Dermis blood vessel endothelial cell (primary cell): Measurements from ENCODE around the gene HSD11B1L. TPM values are rescaled to one million over a fixed set of nuclear protein-coding genes. Genes with fewer than 3 reads are reported as not detected.
"Not testable (repeated sequence)": the region's sequence is repeated elsewhere in the genome, so short reads cannot be mapped to it uniquely, and the experiment has no call there.

Experiments
- DNase-seq: peaks from one replicate; pipeline ENCODE4 v3.0.0; 2010
- total RNA-seq: library from RNA; depleted of rRNA; stranded (reverse); fragments of >200 nt; gene quantifications from 2 replicates; pipeline ENCODE4 v1.2.3, GENCODE V29; 2014

The HSD11B1L gene
- total RNA-seq, 1 donor from 2014 or later, result 9.7 TPM

- DNase-seq, result no peak
Observed at GRCh38 chr19:5703819-5704818, 23.3 kb downstream of the HSD11B1L start.

GRCh38 chr19:5705552-5705951 is 24.7 kb downstream of the HSD11B1L start:
- no peak for DNase-seq

- no peak for DNase-seq
Observed at GRCh38 chr19:5706876-5707573, 26.2 kb downstream of the HSD11B1L start.

- DNase-seq, result no peak
Observed at GRCh38 chr19:5707576-5708575, 27.0 kb downstream of the HSD11B1L start.

- DNase-seq, result no peak
Observed at GRCh38 chr19:5711025-5711424, 30.2 kb downstream of the HSD11B1L start.

- no peak for DNase-seq
Observed at GRCh38 chr19:5711713-5712161, 30.9 kb downstream of the HSD11B1L start.

GRCh38 chr19:5713228-5713627 is 32.4 kb downstream of the HSD11B1L start:
- DNase-seq, result no peak

- DNase-seq, result no peak
Observed at GRCh38 chr19:5714816-5715215, 34.0 kb downstream of the HSD11B1L start.

- no peak for DNase-seq
Observed at GRCh38 chr19:5717215-5717935, 36.5 kb downstream of the HSD11B1L start.

GRCh38 chr19:5718037-5718578 is 37.3 kb downstream of the HSD11B1L start:
- DNase-seq, result no peak

- DNase-seq, result peak; percentile 62
Observed at GRCh38 chr19:5718579-5719273, 37.9 kb downstream of the HSD11B1L start.

- peak; percentile 31 for DNase-seq
Observed at GRCh38 chr19:5719274-5719960, 38.6 kb downstream of the HSD11B1L start.

- DNase-seq, result peak; percentile 99
Observed at GRCh38 chr19:5719961-5720790, 39.3 kb downstream of the HSD11B1L start, which contains the start of the genes CATSPERD and LONP1. Gene CATSPERD, plus strand, starts transcription at chr19:5720637. Its CDS starts 101 bp downstream, at chr19:5720738. Gene LONP1, minus strand, starts transcription at chr19:5720146. Its CDS starts 14 bp downstream, at chr19:5720132.

GRCh38 chr19:5727453-5728050 is 46.7 kb downstream of the HSD11B1L start:
- DNase-seq, result no peak

- not testable (repeated sequence) for DNase-seq
Observed at GRCh38 chr19:5733172-5733571, 52.3 kb downstream of the HSD11B1L start.
